SK-MEL-5 (cell line): Measurements from ENCODE around the gene ENTPD3. TPM values are rescaled to one million over a fixed set of nuclear protein-coding genes. Genes with fewer than 3 reads are reported as not detected.
"Not testable (repeated sequence)": the region's sequence is repeated elsewhere in the genome, so short reads cannot be mapped to it uniquely, and the experiment has no call there.

Experiments used
- DNase-seq: peaks from one replicate; pipeline ENCODE4 v3.0.0-alpha.2; 2016; ENCODE audit warnings: low read depth, low spot score
- in situ Hi-C: cut with HindIII; loops from 2 replicates; pipeline ENCODE4 v1.10.0; 2016; ENCODE audit warnings: low sequenced_read_pairs, high pct_unique_total_duplicates, low pct_unique_long_range_greater_than_20kb
- total RNA-seq: library from RNA; depleted of rRNA; stranded (reverse); fragments of >200 nt; shearing (Covaris generic); gene quantifications from 2 replicates; pipeline ENCODE4 v1.2.3, GENCODE V29; 2014

Gene ENTPD3
- total RNA-seq, 1 experiment from 2014 or later = not detected

DNA sequence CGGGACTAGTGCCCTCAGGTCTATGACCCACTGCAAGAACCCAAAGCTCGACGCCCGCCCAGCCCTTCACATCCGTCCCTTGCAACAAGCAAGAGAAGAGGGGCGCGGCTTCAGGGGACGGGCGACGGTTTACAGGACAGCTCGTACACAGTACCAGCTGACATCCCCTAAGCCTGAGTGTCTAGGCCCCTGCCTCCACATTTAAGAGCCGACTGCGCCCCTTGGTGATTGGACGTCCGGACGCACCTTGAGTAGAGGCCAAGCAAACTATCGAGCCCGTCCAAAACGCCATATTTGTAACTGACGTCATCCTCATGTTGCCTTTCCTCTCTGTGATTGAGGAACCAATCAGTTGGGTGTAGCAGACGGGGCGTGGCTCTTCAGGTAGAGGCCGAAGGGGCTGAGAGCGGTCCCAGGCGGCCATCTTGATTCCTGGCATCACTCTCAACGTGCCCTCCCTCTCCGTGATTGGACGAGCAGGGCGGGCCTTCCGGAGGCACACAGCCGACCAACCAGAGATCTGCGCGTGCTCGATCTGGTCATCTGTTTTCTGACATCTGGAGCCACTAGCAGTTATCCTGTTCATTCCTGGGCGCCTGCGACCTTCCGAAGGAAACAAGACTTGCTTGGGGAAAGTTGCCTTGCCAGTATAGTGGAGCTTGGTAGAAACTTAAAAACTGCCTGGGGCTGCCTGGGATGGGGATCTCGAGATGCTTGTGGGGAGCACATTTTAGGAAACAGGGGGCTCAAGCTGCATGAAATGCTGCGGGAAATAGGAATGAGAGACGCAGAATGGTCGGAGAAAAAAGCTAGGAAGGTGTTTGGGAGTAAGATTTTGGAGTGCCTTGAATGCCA, 66.1 kb downstream of the ENTPD3 start:
- in situ Hi-C loops = no loop called here
- peak; percentile 99 for DNase-seq

DNA sequence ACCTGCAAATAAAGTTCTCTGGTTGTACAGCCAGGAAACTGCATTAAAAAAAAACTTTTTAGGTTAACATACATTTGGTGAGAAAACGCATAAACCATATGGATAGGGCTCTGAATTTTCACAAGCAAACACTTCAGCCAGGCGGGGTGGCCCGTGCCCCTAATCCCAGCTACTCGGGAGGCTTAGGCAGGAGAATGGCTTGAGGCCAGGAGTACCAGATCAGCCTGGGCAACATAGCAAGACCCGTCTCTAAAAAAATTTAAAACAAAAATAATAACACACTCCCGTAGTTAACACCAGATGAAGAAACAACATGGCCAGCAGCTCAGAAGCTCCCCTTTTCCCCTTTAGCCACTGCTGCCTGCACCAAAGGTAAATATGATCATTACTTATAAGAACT, 66.9 kb downstream of the ENTPD3 start:
- DNase-seq = no peak
- in situ Hi-C loops = no loop called here

DNA sequence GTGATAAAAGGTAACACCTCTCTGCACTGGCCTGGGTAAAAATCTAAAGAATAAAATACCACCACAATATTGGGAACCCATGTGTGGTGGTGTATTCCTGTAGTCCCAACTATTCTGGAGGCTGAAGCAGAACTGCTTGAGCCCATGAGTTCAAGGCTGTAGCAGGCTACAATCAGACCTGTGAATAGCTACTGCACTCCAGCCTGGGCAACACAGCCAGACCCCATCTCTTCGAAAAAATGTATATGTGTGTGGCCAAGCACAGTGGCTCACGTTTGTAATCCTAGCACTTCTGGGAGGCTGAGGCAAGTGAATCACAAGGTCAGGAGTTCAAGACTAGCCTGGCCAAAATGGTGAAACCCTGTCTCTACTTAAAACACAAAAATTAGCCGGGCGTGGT, 68.3 kb downstream of the ENTPD3 start:
- no peak for DNase-seq
- in situ Hi-C loops = no loop called here

DNA sequence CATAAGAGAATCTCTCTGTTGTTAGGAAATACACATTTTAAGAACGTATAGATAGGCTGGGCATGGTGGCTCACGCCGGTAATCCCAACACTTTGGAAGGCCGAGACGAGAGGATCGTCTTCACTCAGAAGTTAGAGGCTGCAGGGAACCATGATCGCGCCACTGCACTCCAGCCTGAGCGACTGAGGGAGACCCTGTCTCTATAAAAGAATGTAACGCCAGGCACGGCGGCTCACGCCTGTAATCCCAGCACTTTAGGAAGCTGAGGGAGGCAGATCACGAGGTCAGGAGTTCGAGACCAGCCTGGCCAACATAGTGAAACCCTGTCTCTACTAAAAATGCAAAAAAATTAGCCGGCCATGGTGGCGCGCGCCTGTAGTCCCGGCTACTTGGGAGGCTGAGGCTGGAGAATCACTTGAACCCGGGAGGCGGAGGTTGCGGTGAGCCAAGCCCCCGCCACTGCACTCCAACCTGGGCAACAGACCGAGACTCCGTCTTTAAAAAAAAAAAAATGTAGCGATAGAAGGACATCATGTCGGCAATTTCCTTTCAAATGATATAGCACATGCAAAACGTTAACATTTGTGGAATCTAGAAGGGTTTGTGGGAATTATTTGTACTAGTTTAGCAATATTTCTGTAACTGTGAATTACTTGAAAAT, 69.4 kb downstream of the ENTPD3 start:
- DNase-seq = no peak
- in situ Hi-C loops = no loop called here

DNA sequence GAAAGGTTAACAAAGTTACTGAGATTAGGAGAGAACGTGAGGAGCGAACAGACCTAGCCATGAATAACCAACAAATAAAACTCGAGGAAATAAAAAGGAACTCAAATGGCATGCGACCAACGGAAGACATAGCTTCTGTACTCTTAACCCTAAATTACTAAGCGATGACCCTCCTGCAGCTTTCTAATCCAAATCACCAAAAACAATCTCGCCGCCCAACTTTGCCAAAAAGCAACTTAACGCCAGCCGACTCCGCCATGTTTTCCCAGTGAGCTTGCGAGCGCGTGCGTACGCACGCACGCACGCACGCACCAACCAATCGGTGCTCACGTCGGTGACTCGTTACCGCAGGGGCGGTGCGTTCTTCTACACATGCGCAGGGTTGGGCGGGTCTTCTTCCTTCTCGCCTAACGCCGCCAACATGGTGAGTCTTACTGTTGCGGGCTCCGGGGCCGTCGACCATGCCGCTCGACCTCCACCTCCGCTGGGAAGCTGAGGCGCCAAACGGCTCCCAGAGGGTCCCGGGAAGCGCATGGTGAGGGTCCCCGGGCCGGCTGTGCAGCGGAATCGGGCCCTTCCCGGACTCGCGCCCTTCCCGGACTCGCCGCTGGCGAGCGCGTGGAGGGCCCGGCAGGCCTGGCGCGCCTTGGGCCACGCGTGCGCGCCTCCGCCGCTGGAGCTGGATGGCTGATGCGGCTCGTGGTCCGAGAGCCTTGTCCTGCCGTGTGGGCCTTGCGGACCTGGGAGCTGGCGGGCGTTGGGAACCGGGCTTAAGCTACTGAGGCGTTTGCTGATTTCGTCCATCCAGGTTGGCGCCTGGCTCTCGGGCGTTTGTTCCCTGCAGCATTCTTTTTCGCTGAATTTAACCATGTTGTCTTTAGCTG, 70.2 kb downstream of the ENTPD3 start, which contains the start of gene RPL14:
TSS of gene RPL14 (plus strand) at position 400 of the 884 bp plus-strand sequence. CDS start at position 533, 133 bp downstream.
- peak; percentile 96 for DNase-seq
- in situ Hi-C loops = no loop called here

DNA sequence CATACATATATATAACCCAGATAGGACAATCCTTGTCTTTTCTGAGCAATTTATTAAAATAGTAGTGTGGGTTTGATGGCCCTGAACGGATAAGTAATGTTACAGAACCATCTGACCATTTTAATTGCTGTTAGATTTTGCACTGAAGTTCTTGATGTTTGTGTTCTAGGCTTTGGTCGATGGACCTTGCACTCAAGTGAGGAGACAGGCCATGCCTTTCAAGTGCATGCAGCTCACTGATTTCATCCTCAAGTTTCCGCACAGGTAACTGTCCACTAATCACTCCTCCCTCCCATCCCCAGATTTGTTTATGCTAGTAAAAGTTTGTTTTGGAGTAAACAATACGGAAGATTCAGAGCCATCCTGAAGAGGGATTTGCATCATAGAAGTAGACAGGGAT, 71.5 kb downstream of the ENTPD3 start:
- in situ Hi-C loops = no loop called here
- no peak for DNase-seq

DNA sequence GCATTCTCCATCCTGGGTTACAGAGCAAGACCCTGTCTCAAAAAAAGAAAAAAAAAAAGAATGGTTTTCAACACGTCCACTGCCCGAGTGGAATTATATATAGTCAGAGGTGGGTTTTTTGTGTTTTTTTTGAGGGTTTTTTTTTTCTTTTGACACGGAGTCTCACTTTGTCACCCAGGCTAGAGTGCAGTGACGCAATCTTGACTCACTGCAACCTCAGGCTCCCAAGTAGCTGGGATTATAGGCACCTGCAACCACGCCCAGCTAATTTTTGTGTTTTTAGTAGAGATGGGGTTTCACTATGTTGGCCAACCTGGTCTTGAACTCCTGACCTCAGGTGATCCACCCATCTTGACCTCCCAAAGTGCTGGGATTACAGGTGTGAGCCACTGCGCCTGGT, 73.5 kb downstream of the ENTPD3 start:
- not testable (repeated sequence) for DNase-seq

DNA sequence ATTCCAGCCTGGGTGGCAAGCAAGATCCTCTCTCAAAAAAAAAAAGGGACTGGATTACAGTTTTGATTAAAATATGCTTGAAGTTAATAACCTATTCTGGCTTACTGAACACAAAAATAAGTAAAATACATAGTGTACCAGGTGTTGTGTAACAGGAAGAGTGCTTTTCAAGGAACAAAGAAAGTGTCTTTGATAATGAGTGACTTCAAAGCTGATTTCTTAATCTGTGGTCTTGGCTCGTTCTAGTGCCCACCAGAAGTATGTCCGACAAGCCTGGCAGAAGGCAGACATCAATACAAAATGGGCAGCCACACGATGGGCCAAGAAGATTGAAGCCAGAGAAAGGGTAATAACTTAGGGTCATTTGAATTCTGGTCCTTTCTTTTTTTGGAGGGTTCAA, 74.2 kb downstream of the ENTPD3 start:
- in situ Hi-C loops = no loop called here
- DNase-seq = no peak

More for the DNA sequence above, 73.5 kb downstream of the ENTPD3 start:
- in situ Hi-C loops = not testable (repeated sequence)

DNA sequence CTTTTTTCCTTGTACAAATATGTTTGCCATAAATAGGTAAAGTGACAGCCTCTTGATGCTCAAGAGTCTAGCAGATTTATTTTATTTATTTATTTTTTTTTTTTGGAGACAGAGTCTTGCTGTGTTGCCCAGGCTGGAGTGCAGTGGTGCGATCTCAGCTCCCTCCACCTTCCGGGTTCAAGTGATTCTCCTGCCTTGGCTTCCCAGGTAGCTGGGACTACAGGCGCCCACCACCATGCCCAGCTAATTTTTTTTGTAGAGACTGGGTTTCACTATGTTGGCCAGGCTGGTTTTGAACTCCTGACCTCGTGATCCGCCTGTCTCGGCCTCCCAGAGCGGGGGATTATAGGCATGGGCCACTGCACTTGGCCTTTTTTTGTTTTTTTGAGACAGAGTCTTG, 75.9 kb downstream of the ENTPD3 start:
- in situ Hi-C loops, DNase-seq: not testable (repeated sequence)

DNA sequence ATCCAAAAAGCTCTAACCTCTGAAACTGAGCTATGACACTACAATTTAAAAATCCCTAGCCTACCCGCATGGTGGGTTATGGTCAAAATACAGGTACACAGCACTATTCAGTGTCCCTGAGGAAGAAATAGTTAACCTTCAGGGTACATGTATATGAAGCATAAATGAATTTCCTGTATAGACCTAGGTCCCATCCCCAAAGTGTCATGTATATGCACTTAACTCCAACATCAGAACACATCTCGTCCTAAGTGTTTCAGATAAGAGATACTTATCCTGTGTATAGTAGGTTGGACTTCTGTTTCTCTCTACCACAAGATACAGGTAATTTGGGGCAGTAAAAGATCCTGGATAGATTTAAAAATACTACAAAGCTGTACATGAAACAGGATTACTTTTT, 76.6 kb downstream of the ENTPD3 start:
- DNase-seq = no peak
- in situ Hi-C loops = no loop called here

DNA sequence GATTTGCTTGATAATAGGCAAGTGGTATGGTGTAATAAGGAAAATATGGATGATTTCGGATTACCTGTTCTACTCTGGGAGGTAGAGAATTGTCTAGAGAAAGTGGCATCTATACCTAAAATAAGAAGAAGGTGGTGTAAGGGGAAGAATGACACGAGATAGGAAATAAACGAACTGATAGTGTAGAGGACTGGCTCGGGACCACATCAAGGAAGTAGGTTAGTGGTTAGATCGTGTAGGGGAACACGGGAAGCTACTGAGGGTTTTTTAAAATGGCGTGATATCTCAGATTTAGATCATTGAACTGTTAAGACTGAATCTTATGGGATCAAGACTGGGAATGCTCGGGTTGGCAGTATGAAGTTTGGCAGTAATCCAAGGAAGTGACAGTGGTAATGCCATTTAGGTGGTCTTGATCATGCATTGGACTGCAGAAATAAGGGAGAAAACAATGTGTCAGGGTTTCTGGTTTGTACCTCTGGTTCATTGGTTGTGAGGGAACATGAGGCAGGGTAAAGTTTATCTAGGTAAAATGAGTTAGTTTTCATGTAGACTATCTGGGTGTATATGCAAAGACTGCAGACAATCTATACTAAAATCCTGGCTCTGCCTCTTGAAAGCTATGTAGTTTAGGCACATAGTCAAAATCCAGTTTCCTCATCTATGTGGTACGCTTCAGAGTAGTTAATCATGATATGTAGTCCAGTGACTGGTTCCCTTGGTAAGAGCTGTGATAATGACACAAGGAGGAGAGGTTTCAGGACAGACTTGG, 77.5 kb downstream of the ENTPD3 start:
- in situ Hi-C loops = no loop called here
- no peak for DNase-seq

DNA sequence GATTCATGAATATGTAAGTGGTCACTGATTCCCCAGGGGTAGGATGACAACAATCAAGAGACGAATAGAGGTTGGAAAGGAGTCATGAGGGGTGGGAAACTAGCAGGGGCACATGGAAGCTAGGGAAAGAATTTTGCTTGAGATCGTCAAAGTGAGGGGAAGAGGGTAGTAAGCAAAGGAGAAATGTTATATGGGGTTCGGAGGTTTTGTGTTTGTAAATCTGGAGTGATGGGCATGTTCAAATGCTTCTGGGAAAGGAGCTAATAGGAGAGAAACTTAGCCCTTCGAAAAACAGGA, 78.1 kb downstream of the ENTPD3 start:
- in situ Hi-C loops = no loop called here
- DNase-seq = no peak

DNA sequence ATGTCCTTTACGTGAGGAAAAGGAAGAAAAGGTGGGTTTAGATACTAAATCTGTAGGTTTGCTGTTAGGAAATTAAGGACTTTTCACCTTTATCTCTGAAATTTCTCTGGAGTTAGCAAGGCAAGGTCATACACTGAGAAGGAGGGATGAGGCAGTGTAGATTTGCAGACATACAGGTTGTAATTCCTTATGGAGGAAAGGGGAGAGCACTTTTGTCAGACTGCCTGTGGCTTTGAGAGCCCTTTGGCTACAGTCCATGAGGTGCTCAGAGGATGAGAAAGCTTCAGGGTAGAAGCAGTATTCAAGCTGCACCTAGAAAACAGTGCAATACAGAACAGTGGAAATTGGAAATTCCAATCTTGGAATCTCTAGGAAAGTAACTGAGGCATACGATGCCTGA, 78.5 kb downstream of the ENTPD3 start:
- in situ Hi-C loops = no loop called here
- DNase-seq = no peak

DNA sequence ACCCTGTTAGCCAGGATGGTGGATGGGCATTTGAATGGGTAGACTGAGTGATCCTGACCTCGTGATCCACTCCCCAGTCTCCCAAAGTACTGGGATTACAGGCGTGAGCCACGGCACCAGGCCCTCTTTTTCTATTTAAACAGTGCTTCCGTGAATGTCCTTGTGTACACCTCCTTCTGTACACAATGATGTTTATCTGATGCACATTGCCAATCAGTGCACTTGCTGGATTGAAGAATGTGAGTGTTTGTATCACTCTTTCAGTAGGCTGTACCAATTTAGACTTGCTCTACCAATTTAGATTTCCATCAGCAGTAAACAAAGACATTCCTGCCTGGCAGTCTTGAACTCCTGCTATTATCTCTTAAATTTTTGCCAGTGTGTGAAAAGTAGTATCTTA, 81.0 kb downstream of the ENTPD3 start:
- in situ Hi-C loops = no loop called here
- DNase-seq = no peak

DNA sequence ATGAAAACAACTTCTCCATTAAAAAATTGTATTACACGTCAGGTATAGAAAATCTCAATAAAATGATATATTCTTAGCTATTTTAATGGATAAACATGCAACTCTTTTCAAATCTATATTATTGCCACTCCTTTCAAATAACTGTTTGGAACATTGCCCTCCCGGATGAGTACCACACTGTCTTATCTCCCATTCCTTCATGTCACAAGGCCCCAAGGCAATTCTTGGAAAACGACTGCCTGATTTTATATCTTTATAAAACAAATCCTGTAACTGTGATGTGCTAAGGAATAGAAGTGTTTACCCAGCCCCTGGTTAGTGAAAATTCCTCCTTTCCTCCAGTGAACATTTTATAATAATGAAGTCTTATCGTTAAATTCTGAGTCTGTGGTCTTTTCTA, 83.7 kb downstream of the ENTPD3 start:
- DNase-seq = no peak
- in situ Hi-C loops = no loop called here

DNA sequence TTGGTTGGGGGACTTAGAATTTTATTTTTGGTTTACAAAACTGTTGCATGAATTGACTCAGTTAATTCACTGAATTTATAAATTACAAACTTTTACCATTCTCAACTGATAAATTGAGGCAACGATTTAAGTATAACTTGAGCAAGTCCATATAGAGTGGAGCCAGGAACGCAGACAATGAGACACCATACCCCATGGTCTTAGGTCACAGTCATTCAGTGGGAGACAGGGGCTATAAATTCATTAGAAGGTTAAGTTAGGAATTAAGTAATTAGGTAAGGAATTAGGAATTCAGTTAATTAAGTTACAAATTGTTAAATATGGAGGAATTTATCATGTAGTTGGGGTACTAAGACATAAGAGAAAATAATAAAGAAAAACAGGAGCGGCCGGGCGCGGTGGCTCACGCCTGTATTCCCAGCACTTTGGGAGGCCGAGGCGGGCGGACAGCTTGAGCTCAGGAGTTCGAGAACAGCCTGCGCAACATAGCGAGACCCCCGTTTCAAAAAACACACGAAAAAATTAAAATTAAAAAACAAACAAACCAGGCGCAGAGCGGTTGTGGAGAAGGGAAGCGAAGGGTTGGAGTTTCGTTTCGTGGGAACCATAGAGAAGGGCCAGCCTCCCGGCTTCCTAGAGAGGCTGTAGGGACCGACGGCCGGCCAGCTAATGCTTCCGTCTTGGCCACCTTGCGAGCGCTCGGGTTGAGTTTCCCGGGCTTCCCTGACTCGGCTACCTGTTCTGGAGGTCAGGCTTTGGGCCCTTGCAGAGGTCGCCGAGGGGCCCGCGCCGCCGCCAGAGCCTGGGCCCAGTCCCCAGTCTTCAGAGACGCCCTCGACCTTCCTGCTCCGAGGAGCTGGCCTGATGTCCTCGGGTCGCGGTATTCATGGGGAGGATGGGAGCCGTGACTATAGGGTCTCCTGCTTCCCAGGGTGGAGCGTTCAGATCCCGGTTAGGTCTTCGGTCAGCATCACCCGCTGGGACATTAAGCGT, 89.8 kb downstream of the ENTPD3 start, which contains the start of gene ZNF619:
TSS of gene ZNF619 (plus strand) at position 645 of the 993 bp plus-strand sequence. CDS start 858 bp downstream, outside the sequence.
- DNase-seq = peak; percentile 51
- in situ Hi-C loops = no loop called here
